ENCODE results near the gene WWOX.

- no peak for TF ChIP-seq EP300 (IDR thresholded peaks at IDR 0.05)
- no peak for TF ChIP-seq CTCF (IDR thresholded peaks at IDR 0.05)
- TF ChIP-seq POLR2AphosphoS5 (IDR thresholded peaks at IDR 0.05), result no peak
Measured at GRCh38 chr16:79099716-79100115, 1000.3 kb downstream of the WWOX start.
